RWPE2 (cell line): ENCODE data around the gene PLPPR4.

Source experiments
- ATAC-seq: fragments of 200-7000 bp; cut with Tn5 transposase; 3 replicates; pipeline ENCODE4 v1.9.1; 2021; ENCODE audit warnings: low read depth
- DNase-seq: peaks from one replicate; pipeline ENCODE4 v3.0.0-alpha.2; 2020; ENCODE audit warnings: low spot score
- H3K27ac ChIP-seq: fragments of 450-650 bp; 2 replicates; pipeline ENCODE4 v1.5.1; 2017; ENCODE audit warnings: mild to moderate bottlenecking; ENCODE audit not compliant: poor library complexity, severe bottlenecking
- H3K27me3 ChIP-seq: fragments of 250-450 bp; sonication (Bioruptor Pico); 2 replicates; pipeline ENCODE4 v1.5.1; 2021; ENCODE audit warnings: mild to moderate bottlenecking, moderate library complexity; ENCODE audit not compliant: insufficient read depth, poor library complexity, severe bottlenecking
- H3K36me3 ChIP-seq: fragments of 250-450 bp; sonication (Bioruptor Pico); 2 replicates; pipeline ENCODE4 v1.5.1; 2020; ENCODE audit warnings: low read depth, mild to moderate bottlenecking, moderate library complexity
- H3K4me1 ChIP-seq: fragments of 250-450 bp; sonication (Bioruptor Pico); 2 replicates; pipeline ENCODE4 v1.5.1; 2021; ENCODE audit warnings: mild to moderate bottlenecking, moderate library complexity; ENCODE audit not compliant: insufficient read depth, poor library complexity, severe bottlenecking
- H3K4me3 ChIP-seq: fragments of 250-450 bp; sonication (Bioruptor Pico); 2 replicates; pipeline ENCODE4 v1.5.1; 2021; ENCODE audit warnings: mild to moderate bottlenecking, moderate library complexity; ENCODE audit not compliant: severe bottlenecking
- H3K9me3 ChIP-seq: fragments of 250-450 bp; sonication (Bioruptor Pico); 2 replicates; pipeline ENCODE4 v1.5.1; 2021; ENCODE audit warnings: mild to moderate bottlenecking, moderate library complexity; ENCODE audit not compliant: severe bottlenecking
- CTCF ChIP-seq: fragments of 450-650 bp; IDR thresholded peaks from one replicate; pipeline ENCODE4 v1.5.1; 2017; ENCODE audit warnings: mild to moderate bottlenecking, moderate library complexity; ENCODE audit not compliant: poor library complexity, severe bottlenecking

Gene PLPPR4

GRCh38 chr1:99264201-99265021, at the start of gene PLPPR4:
PLPPR4 (plus strand) TSS chr1:99264492; CDS start chr1:99264594, 102 bp downstream.
- Histone ChIP-seq H3K27ac (no peak within 1 kb of the TSS), H3K36me3 (no peaks in the 10 kb centered on the region), H3K9me3 (no peaks in the 10 kb centered on the region), H3K4me1 (no peaks in the 10 kb centered on the region), H3K27me3 (peaks cover 35% of the 10 kb centered on the region), H3K4me3 (no peak within 1 kb of the TSS)
- DNase-seq (no peak), ATAC-seq (peak; percentile 71)
- no peak for TF ChIP-seq CTCF

- Histone ChIP-seq H3K4me1 (no peaks in the 10 kb centered on the region), H3K27ac (no peak overlapping the region), H3K4me3 (no peak overlapping the region), H3K9me3 (peaks cover 2% of the 10 kb centered on the region), H3K27me3 (no peaks in the 10 kb centered on the region), H3K36me3 (no peaks in the 10 kb centered on the region)
- TF ChIP-seq CTCF, result no peak
- ATAC-seq, result no peak
- DNase-seq, result no peak
These were observed 47.3 kb upstream of the PLPPR4 start for GRCh38 chr1:99216956-99217355.

- Histone ChIP-seq H3K27ac (no peak overlapping the region), H3K4me1 (no peaks in the 10 kb centered on the region), H3K27me3 (no peaks in the 10 kb centered on the region), H3K4me3 (no peak overlapping the region), H3K9me3 (peaks cover 2% of the 10 kb centered on the region), H3K36me3 (no peaks in the 10 kb centered on the region)
- ATAC-seq (no peak), DNase-seq (no peak)
- no peak for TF ChIP-seq CTCF
These were observed 46.7 kb upstream of the PLPPR4 start for GRCh38 chr1:99217599-99217998.

- H3K27me3 ChIP-seq, result no peaks in the 10 kb centered on the region
- DNase-seq (no peak), ATAC-seq (no peak)
- no peak for TF ChIP-seq CTCF
- H3K27ac ChIP-seq, result no peak overlapping the region
- H3K4me1 ChIP-seq, result no peaks in the 10 kb centered on the region
- peaks cover 2% of the 10 kb centered on the region for H3K9me3 ChIP-seq
- H3K36me3 ChIP-seq, result no peaks in the 10 kb centered on the region
- no peak overlapping the region for H3K4me3 ChIP-seq
These were observed 45.7 kb upstream of the PLPPR4 start for GRCh38 chr1:99218572-99218971.

- no peak for DNase-seq
- no peak for TF ChIP-seq CTCF
- H3K27me3 ChIP-seq, result no peaks in the 10 kb centered on the region
- H3K27ac ChIP-seq, result no peak overlapping the region
- no peaks in the 10 kb centered on the region for H3K36me3 ChIP-seq
- peaks cover 2% of the 10 kb centered on the region for H3K9me3 ChIP-seq
- ATAC-seq, result no peak
- no peak overlapping the region for H3K4me3 ChIP-seq
- no peaks in the 10 kb centered on the region for H3K4me1 ChIP-seq
These were observed 45.3 kb upstream of the PLPPR4 start for GRCh38 chr1:99218999-99219398.
